SK-N-MC (cell line): ENCODE results near the gene EFL1.

Source experiments
- EZH2 ChIP-seq: fragments of 200-600 bp; sonication (generic); IDR thresholded peaks from one replicate; pipeline ENCODE4 v1.6.1; 2017; ENCODE audit warnings: antibody characterized with exemption
- FOXP2 ChIP-seq: optimal IDR thresholded peaks from 2 replicates; pipeline ENCODE3; 2011; ENCODE audit warnings: mild to moderate bottlenecking, moderate library complexity; ENCODE audit not compliant: insufficient read depth; ENCODE audit errors: extremely low read length, control extremely low read depth
- POLR2AphosphoS5 ChIP-seq: IDR thresholded peaks from 2 replicates; pipeline ENCODE4 v1.6.1; 2012; ENCODE audit warnings: mild to moderate bottlenecking, low read depth, low read length, borderline replicate concordance

DNA sequence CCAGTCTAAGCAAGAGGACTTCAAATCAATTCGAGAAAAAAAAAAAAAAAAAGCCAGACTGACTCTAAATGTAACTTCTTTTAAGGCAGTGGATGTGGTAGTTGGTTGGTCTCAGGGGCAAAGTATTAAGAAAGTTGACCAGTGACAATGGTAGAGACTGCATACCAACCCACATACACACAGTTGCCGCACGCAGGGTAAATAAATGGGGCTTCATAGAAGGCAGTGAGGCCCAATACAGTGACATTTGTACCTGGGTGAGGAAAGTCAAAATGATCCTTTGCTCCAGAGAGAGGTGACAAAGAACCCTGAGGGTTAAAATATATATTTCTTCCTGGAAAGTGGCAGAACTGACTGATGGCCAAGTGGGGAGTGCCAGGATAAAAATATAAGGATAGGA is 116.0 kb downstream of the EFL1 start:
- TF ChIP-seq POLR2AphosphoS5 (no peak), EZH2 (no peak), FOXP2 (no peak)
